8988T (cell line): ENCODE measurements around the gene ARHGAP31.

ENCODE experiments used
- DNase-seq: peaks from one replicate; pipeline ENCODE4 v3.0.0; 2011

The ARHGAP31 gene

DNA sequence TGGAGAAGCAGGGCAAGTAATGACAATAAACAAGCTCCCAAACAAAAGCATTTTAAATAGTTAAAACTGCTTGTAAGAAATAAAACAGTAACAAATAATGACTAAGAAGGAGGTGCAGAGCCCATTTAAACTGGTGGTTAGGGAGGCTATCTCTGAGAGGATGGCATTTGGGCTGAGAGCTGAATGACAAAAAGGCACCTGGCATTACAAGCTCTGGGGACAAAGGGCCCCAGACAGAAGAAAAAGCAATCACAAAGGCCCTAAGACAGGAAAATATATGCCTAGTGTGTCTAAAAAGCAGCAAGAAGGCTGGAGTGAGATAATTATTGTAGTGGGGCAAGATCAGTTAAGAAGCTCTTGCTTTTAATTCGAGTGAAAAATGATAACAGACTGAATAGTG, 159.6 kb downstream of the ARHGAP31 start:
- no peak for DNase-seq

DNA sequence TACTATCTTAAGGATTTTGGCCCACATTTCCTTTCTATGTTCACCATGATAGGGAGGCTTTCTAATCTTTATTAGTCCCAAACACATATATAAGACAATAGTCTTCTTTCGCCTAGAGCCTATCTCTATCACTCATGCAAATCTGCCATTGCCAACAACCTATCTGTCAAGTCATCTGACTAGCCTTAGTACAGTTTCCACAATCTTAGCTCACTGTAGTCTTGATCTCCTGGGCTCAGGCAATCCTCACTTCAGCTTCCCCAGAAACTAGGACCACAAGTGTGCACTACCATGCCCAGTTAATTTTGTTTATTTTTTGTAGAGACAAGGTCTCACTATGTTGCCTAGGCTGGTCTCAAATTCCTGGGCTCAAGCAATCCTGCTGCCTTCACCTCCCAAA, 162.3 kb downstream of the ARHGAP31 start:
- no peak for DNase-seq

- no peak for DNase-seq
Measured at GRCh38 chr3:119457246-119457645, 163.1 kb downstream of the ARHGAP31 start.

GRCh38 chr3:119463171-119464169, 169.3 kb downstream of the ARHGAP31 start, which contains the start of gene TMEM39A:
TSS of gene TMEM39A (minus strand) at chr3:119463615. CDS start at chr3:119462074, 1,541 bp downstream.
- DNase-seq, result peak; percentile 97

GRCh38 chr3:119468041-119468440, 173.9 kb downstream of the ARHGAP31 start:
- DNase-seq, result no peak

DNA sequence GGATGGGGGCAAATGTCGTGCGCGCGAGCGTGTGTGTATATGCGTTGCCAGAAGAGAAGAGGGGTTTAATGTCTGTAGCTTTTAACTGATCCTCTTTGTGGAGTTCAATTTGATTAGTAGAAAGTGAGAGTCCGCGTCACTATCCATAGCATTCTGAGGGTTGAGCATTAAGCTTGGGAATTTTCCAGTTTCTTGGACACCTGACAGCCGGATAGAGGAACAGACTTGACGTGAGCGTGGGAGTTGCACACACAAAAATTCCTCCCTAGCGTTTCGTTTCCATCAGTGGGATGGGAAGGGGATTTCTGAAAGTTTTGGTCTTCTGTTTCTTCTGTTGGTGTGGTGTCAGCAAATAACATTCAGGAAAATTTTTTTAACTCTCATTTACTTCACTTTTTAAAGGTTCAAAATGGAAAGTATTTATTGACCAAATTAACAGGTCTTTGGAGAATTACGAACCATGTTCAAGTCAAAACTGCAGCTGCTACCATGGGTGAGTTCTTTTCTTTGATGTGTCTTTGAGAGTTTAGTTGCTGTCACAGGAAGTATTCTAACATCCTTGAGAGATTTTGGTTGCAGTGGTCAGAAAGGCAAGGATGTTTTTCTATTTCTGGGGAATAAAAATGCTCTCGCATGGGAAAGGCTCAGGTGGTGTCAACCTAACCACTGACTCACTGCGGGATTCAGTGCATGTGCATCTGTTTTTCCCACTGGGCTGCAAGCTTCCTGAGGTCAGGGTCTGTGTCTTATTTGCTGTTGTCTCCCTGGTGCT, 175.4 kb downstream of the ARHGAP31 start:
- no peak for DNase-seq
